Kidney glomerular epithelial cell (primary cell): ENCODE measurements around the gene TLE2.

Experiments used
- DNase-seq: peaks from one replicate; lab custom pipeline; 2025; lab: John Stamatoyannopoulos, UW

The TLE2 gene

GRCh38 chr19:2949939-2950285 lies 79.2 kb downstream of the TLE2 start:
- no peak for DNase-seq
